ENCODE measurements around the gene TUBG1.

The TUBG1 gene

DNA sequence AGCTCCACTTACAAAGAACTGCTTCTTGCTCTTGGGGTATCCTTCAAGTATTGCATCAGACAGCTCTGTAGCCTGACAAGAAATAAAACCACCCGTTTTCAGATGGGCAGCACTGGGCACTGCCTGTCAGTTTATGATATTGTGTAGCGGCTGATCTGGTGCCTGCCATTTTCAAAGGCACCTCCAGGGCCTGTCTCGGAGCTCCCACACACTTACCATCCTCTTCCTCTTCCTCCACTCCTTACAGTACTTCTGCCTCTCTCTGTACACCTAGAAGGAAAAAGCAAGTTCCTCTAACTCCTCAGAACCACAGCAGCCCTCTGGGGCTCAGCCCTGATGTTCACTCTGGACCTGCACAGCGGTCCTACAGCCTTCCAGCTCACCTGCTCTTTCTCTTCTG lies 36.4 kb upstream of the TUBG1 start:
- no peak for DNase-seq (ENCODE audit: low spot score)
- Histone ChIP-seq H4K91ac (ENCODE audit: low read depth, low read length, poor library complexity) (no peak overlapping the region), H3K27ac (replicated peaks; ENCODE audit: low read length) (no peak overlapping the region), H2AFZ (ENCODE audit: low read length) (no peak overlapping the region), H3K18ac (ENCODE audit: low read length) (no peak overlapping the region), H2BK12ac (ENCODE audit: low read length) (no peak overlapping the region), H2BK120ac (ENCODE audit: low read depth, low read length) (no peak overlapping the region), H3K4me3 (ENCODE audit: low read length in 2 of 2) (no peak overlapping the region), H2AK5ac (ENCODE audit: low read depth, low read length) (no peak overlapping the region), H2BK15ac (ENCODE audit: low read length) (no peak overlapping the region), H3K79me1 (ENCODE audit: low read depth, low read length) (peaks cover 6% of the 10 kb centered on the region), H3K9ac (ENCODE audit: low read depth, low read length, poor library complexity) (no peak overlapping the region), H3K4ac (ENCODE audit: low read length) (no peak overlapping the region), H2BK5ac (ENCODE audit: low read length) (no peak overlapping the region), H3K27me3 (ENCODE audit: control insufficient read depth in 3 of 3, insufficient read depth in 3 of 3, low read depth in 1 of 3, low read length in 3 of 3) (no peaks in the 10 kb centered on the region), H3K23ac (ENCODE audit: low read depth, low read length, poor library complexity) (no peak overlapping the region), H3K14ac (ENCODE audit: low read length) (no peak overlapping the region), H3K4me1 (ENCODE audit: control insufficient read depth in 2 of 2, insufficient read depth in 1 of 2, low read depth in 1 of 2, low read length in 2 of 2) (peaks cover 0 to 8% of the 10 kb centered on the region in 2 donors), H3K9me3 (replicated peaks in 1 of 2; ENCODE audit: control insufficient read depth in 2 of 2, insufficient read depth in 1 of 2, low read depth in 1 of 2, low read length in 2 of 2) (no peaks in the 10 kb centered on the region), H3K36me3 (replicated peaks in 1 of 2; ENCODE audit: control insufficient read depth in 2 of 2, insufficient read depth in 2 of 2, low read length in 2 of 2) (peaks cover 45 to 88% of the 10 kb centered on the region in 2 donors), H4K8ac (ENCODE audit: low read depth, low read length) (no peak overlapping the region), H3K4me2 (ENCODE audit: insufficient read depth, low read length, poor library complexity, severe bottlenecking) (no peak overlapping the region)
- no CpG with 5 or more reads among the region's 4 CpGs for WGBS, 2 donors (ENCODE audit: extremely low coverage in 2 of 2, insufficient read length in 2 of 2, insufficient replicate concordance in 1 of 2)

DNA sequence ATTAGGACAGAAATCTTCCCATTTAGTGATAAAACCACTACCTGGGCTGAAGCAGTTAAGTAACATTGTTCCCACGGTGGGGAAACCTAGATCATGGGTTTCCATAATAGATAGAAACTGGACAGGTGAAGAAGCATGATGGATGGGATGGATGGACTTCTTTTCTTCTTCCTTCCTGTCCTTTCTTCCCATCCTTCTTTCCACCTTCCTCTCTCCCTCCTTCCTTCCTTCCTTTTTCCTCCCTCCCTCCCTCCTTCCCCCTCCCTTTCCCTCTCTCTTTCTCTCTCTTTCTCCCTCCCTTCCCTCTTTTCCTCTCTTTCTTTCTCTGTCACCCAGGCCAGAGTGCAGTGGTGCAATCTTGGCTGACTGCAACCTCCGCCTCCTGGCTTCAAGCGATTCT lies 35.0 kb upstream of the TUBG1 start:
- Histone ChIP-seq H2BK12ac (ENCODE audit: low read length) (no peak overlapping the region), H3K36me3 (replicated peaks in 1 of 2; ENCODE audit: control insufficient read depth in 2 of 2, insufficient read depth in 2 of 2, low read length in 2 of 2) (peaks cover 39 to 79% of the 10 kb centered on the region in 2 donors)
- no CpG with 5 or more reads among the region's 3 CpGs for WGBS, 2 donors (ENCODE audit: extremely low coverage in 2 of 2, insufficient read length in 2 of 2, insufficient replicate concordance in 1 of 2)

DNA sequence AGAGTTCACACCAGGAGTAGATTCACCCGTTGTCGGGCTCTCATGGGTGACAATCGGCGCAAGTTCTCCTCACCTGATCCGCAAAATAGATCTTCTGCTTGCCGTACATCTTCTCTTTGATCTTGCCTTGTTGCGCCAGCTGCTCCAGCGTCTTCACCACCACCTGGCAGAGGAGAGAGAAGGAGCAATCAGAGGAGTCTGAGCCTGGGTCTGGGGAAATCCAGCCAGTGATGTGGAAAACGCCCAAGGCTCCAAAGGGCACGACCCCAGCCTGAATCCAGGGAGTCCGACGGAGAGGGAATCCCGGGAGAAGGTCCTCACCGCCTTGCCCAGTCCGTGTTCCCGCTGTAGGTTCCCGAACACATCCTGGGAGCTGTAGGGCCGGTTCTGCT lies 32.3 kb upstream of the TUBG1 start:
- Histone ChIP-seq H2AK5ac (ENCODE audit: low read depth, low read length) (no peak overlapping the region), H3K27ac (replicated peaks; ENCODE audit: low read length) (peak overlapping the region; percentile 38), H3K36me3 (replicated peaks in 1 of 2; ENCODE audit: control insufficient read depth in 2 of 2, insufficient read depth in 2 of 2, low read length in 2 of 2) (peaks cover 34 to 78% of the 10 kb centered on the region in 2 donors), H3K9me3 (replicated peaks in 1 of 2; ENCODE audit: control insufficient read depth in 2 of 2, insufficient read depth in 1 of 2, low read depth in 1 of 2, low read length in 2 of 2) (no peaks in the 10 kb centered on the region), H4K8ac (ENCODE audit: low read depth, low read length) (no peak overlapping the region), H2BK5ac (ENCODE audit: low read length) (peak overlapping the region; percentile 2), H3K9ac (ENCODE audit: low read depth, low read length, poor library complexity) (peak overlapping the region; percentile 94), H3K23ac (ENCODE audit: low read depth, low read length, poor library complexity) (peak overlapping the region; percentile 29), H3K4me1 (ENCODE audit: control insufficient read depth in 2 of 2, insufficient read depth in 1 of 2, low read depth in 1 of 2, low read length in 2 of 2) (peaks cover 0 to 12% of the 10 kb centered on the region in 2 donors), H2BK120ac (ENCODE audit: low read depth, low read length) (no peak overlapping the region), H3K4ac (ENCODE audit: low read length) (no peak overlapping the region), H2BK12ac (ENCODE audit: low read length) (no peak overlapping the region), H2BK15ac (ENCODE audit: low read length) (no peak overlapping the region), H3K4me3 (ENCODE audit: low read length in 2 of 2) (peak overlapping the region; percentile 83 to 98), H3K18ac (ENCODE audit: low read length) (peak overlapping the region; percentile 85), H2AFZ (ENCODE audit: low read length) (peak overlapping the region; percentile 94), H3K4me2 (ENCODE audit: insufficient read depth, low read length, poor library complexity, severe bottlenecking) (peak overlapping the region; percentile 67), H3K27me3 (ENCODE audit: control insufficient read depth in 3 of 3, insufficient read depth in 3 of 3, low read depth in 1 of 3, low read length in 3 of 3) (no peaks in the 10 kb centered on the region), H3K79me1 (ENCODE audit: low read depth, low read length) (peaks cover 3% of the 10 kb centered on the region), H4K91ac (ENCODE audit: low read depth, low read length, poor library complexity) (no peak overlapping the region), H3K14ac (ENCODE audit: low read length) (no peak overlapping the region)
- DNase-seq (ENCODE audit: low spot score), result peak; percentile 26
- WGBS, 2 donors (ENCODE audit: extremely low coverage in 2 of 2, insufficient read length in 2 of 2, insufficient replicate concordance in 1 of 2), result no CpG with 5 or more reads among the region's 18 CpGs

More for the DNA sequence above, 35.0 kb upstream of the TUBG1 start:
- no peak overlapping the region for H2BK120ac ChIP-seq (ENCODE audit: low read depth, low read length)
- H4K91ac ChIP-seq (ENCODE audit: low read depth, low read length, poor library complexity), result no peak overlapping the region
- H3K4me3 ChIP-seq (ENCODE audit: low read length in 2 of 2), result no peak overlapping the region
- H4K8ac ChIP-seq (ENCODE audit: low read depth, low read length), result no peak overlapping the region
- H3K23ac ChIP-seq (ENCODE audit: low read depth, low read length, poor library complexity), result no peak overlapping the region
- no peak overlapping the region for H3K4ac ChIP-seq (ENCODE audit: low read length)
- no peak overlapping the region for H2AK5ac ChIP-seq (ENCODE audit: low read depth, low read length)
- H3K14ac ChIP-seq (ENCODE audit: low read length), result no peak overlapping the region
- no peak overlapping the region for H3K4me2 ChIP-seq (ENCODE audit: insufficient read depth, low read length, poor library complexity, severe bottlenecking)
- H2AFZ ChIP-seq (ENCODE audit: low read length), result no peak overlapping the region
- H3K9ac ChIP-seq (ENCODE audit: low read depth, low read length, poor library complexity), result no peak overlapping the region
- H3K9me3 ChIP-seq (replicated peaks in 1 of 2; ENCODE audit: control insufficient read depth in 2 of 2, insufficient read depth in 1 of 2, low read depth in 1 of 2, low read length in 2 of 2), result no peaks in the 10 kb centered on the region
- H2BK15ac ChIP-seq (ENCODE audit: low read length), result no peak overlapping the region
- peaks cover 0 to 12% of the 10 kb centered on the region in 2 donors for H3K4me1 ChIP-seq (ENCODE audit: control insufficient read depth in 2 of 2, insufficient read depth in 1 of 2, low read depth in 1 of 2, low read length in 2 of 2)
- peaks cover 3% of the 10 kb centered on the region for H3K79me1 ChIP-seq (ENCODE audit: low read depth, low read length)
- H3K27me3 ChIP-seq (ENCODE audit: control insufficient read depth in 3 of 3, insufficient read depth in 3 of 3, low read depth in 1 of 3, low read length in 3 of 3), result no peaks in the 10 kb centered on the region
- no peak for DNase-seq (ENCODE audit: low spot score)
- H3K27ac ChIP-seq (replicated peaks; ENCODE audit: low read length), result no peak overlapping the region
- no peak overlapping the region for H2BK5ac ChIP-seq (ENCODE audit: low read length)
- H3K18ac ChIP-seq (ENCODE audit: low read length), result no peak overlapping the region

DNA sequence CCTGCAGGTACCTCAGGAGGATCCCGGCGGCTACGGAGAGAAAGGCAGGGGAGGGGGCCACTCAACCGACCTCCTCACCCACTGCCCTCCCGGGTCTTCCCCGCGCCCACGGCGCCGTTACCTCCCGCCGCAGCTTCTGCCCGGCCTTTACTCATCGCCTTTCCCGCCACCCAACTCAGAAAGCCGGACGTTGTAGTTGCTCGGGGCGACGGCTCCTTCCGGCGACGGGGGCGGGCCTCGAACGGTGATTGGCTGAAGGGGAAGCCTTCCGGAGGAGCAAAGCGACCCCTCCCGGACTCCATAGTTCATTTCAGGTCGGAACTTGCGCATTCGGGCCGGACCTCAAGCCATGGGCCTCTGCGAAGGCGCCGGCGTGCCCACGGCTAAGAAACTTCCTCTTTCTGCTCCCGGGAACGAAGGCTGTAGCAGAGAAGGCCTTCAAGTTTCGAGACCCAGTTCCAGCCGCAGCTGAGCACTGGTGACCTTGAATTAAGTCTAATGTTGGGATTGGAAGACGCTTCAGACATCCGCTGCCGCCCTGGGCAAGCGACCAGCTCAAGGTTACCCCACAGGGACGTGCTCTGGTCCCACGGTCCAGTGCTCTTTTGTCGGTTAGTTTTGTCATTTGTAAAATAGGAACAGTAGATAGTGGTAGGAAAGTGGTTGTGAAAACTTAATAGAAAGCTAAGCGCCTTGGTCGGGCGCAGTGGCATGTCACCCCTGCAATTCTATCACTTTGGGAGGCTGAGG lies 31.8 kb upstream of the TUBG1 start, which contains the start of gene PSMC3IP:
PSMC3IP (minus strand) TSS at position 198 of the 750 bp plus-strand sequence; CDS start at position 155, 43 bp downstream.
- Histone ChIP-seq H3K18ac (ENCODE audit: low read length) (peak within 1 kb of the TSS; percentile 85), H4K8ac (ENCODE audit: low read depth, low read length) (no peak within 1 kb of the TSS), H3K4me3 (ENCODE audit: low read length in 2 of 2) (peak within 1 kb of the TSS; percentile 92 to 98), H2BK120ac (ENCODE audit: low read depth, low read length) (no peak within 1 kb of the TSS), H2AK5ac (ENCODE audit: low read depth, low read length) (no peak within 1 kb of the TSS), H3K9ac (ENCODE audit: low read depth, low read length, poor library complexity) (peak within 1 kb of the TSS; percentile 94), H2BK15ac (ENCODE audit: low read length) (no peak within 1 kb of the TSS), H3K27ac (replicated peaks; ENCODE audit: low read length) (peak within 1 kb of the TSS; percentile 60), H2BK12ac (ENCODE audit: low read length) (no peak within 1 kb of the TSS), H3K27me3 (ENCODE audit: control insufficient read depth in 3 of 3, insufficient read depth in 3 of 3, low read depth in 1 of 3, low read length in 3 of 3) (no peaks in the 10 kb centered on the region), H3K14ac (ENCODE audit: low read length) (no peak within 1 kb of the TSS), H3K4ac (ENCODE audit: low read length) (no peak within 1 kb of the TSS), H3K79me1 (ENCODE audit: low read depth, low read length) (peaks cover 3% of the 10 kb centered on the region), H3K9me3 (replicated peaks in 1 of 2; ENCODE audit: control insufficient read depth in 2 of 2, insufficient read depth in 1 of 2, low read depth in 1 of 2, low read length in 2 of 2) (peaks cover 0 to 1% of the 10 kb centered on the region in 2 donors), H3K23ac (ENCODE audit: low read depth, low read length, poor library complexity) (peak within 1 kb of the TSS; percentile 29), H2AFZ (ENCODE audit: low read length) (peak within 1 kb of the TSS; percentile 94), H3K4me1 (ENCODE audit: control insufficient read depth in 2 of 2, insufficient read depth in 1 of 2, low read depth in 1 of 2, low read length in 2 of 2) (peaks cover 0 to 12% of the 10 kb centered on the region in 2 donors), H4K91ac (ENCODE audit: low read depth, low read length, poor library complexity) (no peak within 1 kb of the TSS), H2BK5ac (ENCODE audit: low read length) (peak within 1 kb of the TSS; percentile 2), H3K4me2 (ENCODE audit: insufficient read depth, low read length, poor library complexity, severe bottlenecking) (peak within 1 kb of the TSS; percentile 67), H3K36me3 (replicated peaks in 1 of 2; ENCODE audit: control insufficient read depth in 2 of 2, insufficient read depth in 2 of 2, low read length in 2 of 2) (peaks cover 35 to 78% of the 10 kb centered on the region in 2 donors)
- no CpG with 5 or more reads among the region's 52 CpGs for WGBS, 2 donors (ENCODE audit: extremely low coverage in 2 of 2, insufficient read length in 2 of 2, insufficient replicate concordance in 1 of 2)
- peak; percentile 88 for DNase-seq (ENCODE audit: low spot score)

All from neuronal stem cell (in vitro differentiated cells).